ENCODE measurements around the gene FOXN4.

Gene FOXN4

DNA sequence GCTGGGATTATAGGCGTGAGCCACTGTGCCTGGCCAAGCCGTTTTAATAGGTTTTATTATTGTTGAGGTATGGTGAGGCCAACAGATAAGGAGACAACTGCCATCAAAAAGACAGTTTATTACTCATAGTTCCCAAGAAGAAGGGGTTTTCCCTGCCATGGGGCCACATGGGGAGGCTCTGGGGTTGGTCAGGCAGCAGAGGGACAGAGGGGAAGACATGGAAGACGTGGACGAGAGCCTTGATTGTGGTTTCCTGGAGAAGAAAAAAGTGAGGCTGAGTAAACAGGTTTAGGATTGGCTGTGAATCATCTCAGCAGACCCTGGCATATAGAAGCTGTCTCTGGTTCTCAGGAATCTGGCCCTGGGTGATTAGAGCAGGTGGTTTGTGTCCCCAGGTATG, 69.9 kb downstream of the FOXN4 start:
- H3K4me3 ChIP-seq (replicated peaks in 1 of 2; ENCODE audit: low read depth in 2 of 2, low read length in 2 of 2): no peak overlapping the region
- DNase-seq (ENCODE audit: low read depth in 2 of 2): no peak
- TF ChIP-seq, protein P1, sequence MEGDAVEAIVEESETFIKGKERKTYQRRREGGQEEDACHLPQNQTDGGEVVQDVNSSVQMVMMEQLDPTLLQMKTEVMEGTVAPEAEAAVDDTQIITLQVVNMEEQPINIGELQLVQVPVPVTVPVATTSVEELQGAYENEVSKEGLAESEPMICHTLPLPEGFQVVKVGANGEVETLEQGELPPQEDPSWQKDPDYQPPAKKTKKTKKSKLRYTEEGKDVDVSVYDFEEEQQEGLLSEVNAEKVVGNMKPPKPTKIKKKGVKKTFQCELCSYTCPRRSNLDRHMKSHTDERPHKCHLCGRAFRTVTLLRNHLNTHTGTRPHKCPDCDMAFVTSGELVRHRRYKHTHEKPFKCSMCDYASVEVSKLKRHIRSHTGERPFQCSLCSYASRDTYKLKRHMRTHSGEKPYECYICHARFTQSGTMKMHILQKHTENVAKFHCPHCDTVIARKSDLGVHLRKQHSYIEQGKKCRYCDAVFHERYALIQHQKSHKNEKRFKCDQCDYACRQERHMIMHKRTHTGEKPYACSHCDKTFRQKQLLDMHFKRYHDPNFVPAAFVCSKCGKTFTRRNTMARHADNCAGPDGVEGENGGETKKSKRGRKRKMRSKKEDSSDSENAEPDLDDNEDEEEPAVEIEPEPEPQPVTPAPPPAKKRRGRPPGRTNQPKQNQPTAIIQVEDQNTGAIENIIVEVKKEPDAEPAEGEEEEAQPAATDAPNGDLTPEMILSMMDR (IDR thresholded peaks at IDR 0.05; ENCODE audit: low read depth, low read length): no peak

DNA sequence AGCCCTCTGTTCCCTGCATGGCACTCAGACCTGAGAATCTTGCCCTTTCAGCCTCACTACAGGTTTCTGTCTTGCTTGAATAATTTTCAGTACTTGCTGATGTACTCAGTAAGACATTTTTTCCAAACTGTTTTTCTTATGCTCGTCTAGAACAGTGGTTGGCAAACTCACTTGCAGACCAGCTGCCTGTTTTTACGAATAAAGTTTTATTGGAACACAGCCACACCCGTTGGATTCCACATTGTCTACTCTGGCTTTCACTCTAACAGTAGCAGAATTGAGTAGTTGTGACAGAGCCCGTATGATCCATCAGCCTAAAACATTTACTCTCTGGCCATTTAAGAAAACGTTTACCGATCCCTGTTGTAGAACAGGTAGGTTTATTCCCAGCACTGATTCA, 72.8 kb downstream of the FOXN4 start:
- no peak for DNase-seq (ENCODE audit: low read depth in 2 of 2)
- TF ChIP-seq, protein P1 (IDR thresholded peaks at IDR 0.05; ENCODE audit: low read depth, low read length): no peak
- H3K4me3 ChIP-seq (replicated peaks in 1 of 2; ENCODE audit: low read depth in 2 of 2, low read length in 2 of 2): no peak overlapping the region

DNA sequence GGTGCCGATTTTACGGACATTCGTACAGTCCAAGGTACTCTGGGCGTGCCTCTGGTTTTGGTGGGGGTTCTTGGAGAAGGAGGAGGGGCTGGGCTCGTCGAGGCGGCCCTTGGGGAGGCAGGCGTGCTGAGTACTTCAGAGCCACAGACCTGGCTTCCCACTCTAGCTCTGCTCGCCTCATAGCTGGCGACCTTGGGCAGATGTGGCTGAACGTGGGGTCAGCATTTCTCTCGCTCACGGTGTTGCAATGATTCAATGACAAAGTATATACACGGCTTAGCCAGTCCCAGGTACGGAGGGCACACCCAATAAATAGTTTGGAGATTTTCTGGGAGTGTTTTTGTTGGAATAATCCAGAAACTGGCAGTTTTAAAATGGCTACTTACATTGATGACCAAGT, 75.1 kb downstream of the FOXN4 start:
- DNase-seq (ENCODE audit: low read depth in 2 of 2): no peak
- TF ChIP-seq, protein P1 (IDR thresholded peaks at IDR 0.05; ENCODE audit: low read depth, low read length): no peak
- H3K4me3 ChIP-seq (replicated peaks in 1 of 2; ENCODE audit: low read depth in 2 of 2, low read length in 2 of 2): no peak overlapping the region

DNA sequence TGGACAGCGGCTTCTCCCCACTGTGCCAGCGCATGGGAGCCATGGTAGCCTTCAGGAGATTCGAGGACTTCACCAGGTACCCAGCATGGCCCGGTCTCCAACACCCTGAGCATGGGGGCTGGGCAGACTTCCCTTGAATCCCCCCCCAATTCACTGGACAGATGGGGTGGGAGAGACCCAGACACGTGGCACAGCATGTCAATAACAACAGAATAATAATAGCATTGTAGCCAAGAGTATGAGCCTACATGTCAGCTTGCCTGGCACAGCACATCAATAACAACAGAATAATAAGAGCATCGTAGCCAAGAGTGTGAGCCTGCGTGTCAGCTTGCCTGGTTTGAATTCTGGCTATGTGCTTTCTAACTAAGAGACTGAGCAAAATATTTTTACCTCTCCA, 76.4 kb downstream of the FOXN4 start:
- TF ChIP-seq, protein P1 (IDR thresholded peaks at IDR 0.05; ENCODE audit: low read depth, low read length): no peak
- no peak for DNase-seq (ENCODE audit: low read depth in 2 of 2)
- no peak overlapping the region for H3K4me3 ChIP-seq (replicated peaks in 1 of 2; ENCODE audit: low read depth in 2 of 2, low read length in 2 of 2)

DNA sequence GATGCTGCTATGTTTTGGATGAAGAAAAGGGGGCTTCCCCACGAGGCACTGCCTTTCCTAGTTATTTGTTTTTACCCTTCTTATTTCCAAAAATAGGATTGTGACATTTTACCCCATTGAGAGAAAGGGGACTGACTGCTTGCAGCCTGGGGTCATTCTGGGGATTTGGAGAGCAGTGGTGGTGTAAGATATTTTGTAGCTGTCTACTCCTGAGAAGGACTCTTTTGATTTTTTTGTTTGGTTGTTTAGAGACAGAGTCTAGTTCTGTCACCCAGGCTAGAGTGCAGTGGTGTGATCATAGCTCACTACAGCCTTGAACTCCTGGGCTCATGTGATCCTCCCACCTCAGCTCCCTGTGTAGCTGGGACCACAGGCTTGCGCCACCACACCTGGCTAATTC, 78.9 kb downstream of the FOXN4 start:
- TF ChIP-seq, protein P1 (IDR thresholded peaks at IDR 0.05; ENCODE audit: low read depth, low read length): no peak
- DNase-seq (ENCODE audit: low read depth in 2 of 2): no peak

DNA sequence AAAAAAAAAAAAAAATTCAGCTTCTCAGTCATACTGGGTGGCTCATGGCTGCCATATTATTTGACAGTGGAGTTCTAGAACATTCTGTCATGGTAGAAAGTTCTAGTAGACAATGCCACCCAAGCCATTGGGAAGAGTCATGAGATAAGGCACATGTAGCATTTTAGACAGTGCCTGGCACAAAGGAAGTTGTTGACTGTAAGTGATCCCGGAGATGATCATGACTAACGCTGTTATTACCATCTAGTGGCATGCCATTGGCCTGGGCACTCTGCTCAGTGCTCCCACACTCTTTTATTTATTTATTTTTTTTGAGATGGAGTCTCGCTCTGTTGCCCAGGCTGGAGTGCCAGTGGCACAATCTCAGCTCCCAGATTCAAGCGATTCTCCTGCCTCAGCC, 80.4 kb downstream of the FOXN4 start:
- TF ChIP-seq, protein P1 (IDR thresholded peaks at IDR 0.05; ENCODE audit: low read depth, low read length): no peak
- no peak overlapping the region for H3K4me3 ChIP-seq (replicated peaks in 1 of 2; ENCODE audit: low read depth in 2 of 2, low read length in 2 of 2)
- DNase-seq (ENCODE audit: low read depth in 2 of 2): no peak

More for the DNA sequence above, 78.9 kb downstream of the FOXN4 start:
- H3K4me3 ChIP-seq (replicated peaks in 1 of 2; ENCODE audit: low read depth in 2 of 2, low read length in 2 of 2): no peak overlapping the region
